A549 treated with AZD9567 at 1 μM for 4 hours (cell line): ENCODE measurements around the gene MPEG1. TPM values are rescaled to one million over a fixed set of nuclear protein-coding genes. Genes with fewer than 3 reads are reported as not detected.

Experiments
- total RNA-seq: library from RNA; stranded (reverse); fragments of 200-300 nt; extraction: Qiagen RNA extraction; gene quantifications from 5 replicates; pipeline ENCODE4 v1.2.3, GENCODE V29; 2022; ENCODE audit not compliant: insufficient read depth

The MPEG1 gene, protein sequence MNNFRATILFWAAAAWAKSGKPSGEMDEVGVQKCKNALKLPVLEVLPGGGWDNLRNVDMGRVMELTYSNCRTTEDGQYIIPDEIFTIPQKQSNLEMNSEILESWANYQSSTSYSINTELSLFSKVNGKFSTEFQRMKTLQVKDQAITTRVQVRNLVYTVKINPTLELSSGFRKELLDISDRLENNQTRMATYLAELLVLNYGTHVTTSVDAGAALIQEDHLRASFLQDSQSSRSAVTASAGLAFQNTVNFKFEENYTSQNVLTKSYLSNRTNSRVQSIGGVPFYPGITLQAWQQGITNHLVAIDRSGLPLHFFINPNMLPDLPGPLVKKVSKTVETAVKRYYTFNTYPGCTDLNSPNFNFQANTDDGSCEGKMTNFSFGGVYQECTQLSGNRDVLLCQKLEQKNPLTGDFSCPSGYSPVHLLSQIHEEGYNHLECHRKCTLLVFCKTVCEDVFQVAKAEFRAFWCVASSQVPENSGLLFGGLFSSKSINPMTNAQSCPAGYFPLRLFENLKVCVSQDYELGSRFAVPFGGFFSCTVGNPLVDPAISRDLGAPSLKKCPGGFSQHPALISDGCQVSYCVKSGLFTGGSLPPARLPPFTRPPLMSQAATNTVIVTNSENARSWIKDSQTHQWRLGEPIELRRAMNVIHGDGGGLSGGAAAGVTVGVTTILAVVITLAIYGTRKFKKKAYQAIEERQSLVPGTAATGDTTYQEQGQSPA
- not detected in 5 replicates for total RNA-seq

DNA sequence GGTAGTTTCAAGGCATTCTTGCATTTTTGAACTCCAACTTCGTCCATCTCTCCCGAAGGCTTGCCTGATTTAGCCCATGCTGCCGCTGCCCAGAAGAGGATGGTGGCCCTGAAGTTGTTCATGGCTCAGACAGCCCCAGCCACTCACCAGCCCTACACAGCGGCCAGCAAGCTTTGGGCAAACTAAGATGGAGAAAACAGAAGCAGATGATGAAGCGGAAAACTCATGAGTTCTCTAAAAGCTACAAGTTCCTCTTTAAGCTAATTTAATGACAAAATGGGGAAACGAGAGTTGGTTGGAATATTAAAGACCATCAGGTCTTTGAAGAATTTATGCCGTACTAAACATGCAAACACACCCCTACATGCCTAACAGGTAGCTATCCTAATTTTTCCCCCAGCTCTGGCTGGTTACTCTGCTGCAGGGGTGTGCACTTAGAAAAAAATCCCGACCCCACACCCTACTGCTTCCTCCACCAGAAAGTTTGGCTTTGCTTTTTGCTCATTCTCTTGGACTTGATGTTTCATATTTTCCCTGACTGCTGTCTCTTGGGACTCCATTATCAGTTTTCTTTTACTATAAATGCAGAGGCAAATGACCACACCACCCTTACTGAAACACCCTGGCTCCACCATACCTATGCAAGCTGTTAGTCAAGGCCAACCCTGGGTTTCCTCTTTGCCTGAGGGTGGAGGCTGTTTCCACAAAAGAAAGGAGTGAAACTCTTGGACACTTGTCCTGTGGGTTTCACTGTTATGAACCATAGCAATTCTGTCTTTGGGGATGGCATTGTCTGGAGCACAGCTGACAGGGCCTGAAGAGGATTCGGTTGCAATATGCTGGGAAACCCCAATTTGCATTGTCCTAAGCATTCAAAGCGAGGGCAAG, at the start of gene MPEG1:
Gene MPEG1 (minus strand): TSS at position 184 of the 888 bp plus-strand sequence. CDS start 62 bp downstream, at position 122.

DNA sequence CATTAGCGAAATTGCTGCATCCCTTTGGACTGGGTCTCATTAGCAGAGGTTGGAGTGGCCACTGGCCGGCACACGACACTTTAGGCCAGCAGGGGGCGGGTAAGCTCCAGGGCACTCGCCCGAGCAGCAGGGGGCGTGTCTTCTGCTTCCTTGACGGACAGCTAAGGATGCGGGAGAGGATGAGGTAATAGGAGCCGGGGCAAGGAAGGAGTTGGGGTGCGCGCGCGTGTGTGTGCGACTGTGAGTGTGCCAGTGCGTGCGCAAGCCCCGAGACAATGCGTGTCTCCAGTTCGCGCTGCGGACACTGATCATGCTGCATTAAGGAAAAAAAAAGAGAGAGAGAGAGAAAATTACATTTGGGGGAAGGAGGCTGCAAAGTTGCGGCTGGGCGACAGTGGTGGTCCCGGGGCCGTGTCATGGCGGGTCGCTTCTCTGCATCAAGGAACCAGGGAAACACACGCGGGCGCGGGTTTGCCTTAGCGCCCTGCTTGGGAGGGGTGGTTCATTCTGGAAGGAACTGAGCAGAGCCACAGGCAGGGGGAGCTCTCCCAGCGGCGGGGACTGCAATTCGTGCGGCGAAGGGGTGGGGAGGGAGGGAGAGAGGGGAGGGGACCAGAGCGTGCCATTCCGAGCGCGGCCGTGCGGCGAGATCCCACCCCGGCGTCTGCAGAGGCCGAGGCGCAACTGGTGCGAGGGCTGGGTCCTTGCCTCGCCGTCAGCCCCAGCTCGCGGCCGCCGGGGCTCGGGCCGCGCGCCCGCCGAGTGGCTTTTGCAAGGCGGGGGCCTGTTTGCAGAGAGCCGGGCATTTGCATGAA, 41.0 kb downstream of the MPEG1 start, which contains the start of gene DTX4:
Gene DTX4 (plus strand): TSS at position 625 of the 815 bp plus-strand sequence. CDS start 464 bp downstream, outside the sequence.

Other genes starting within 250 kb of the MPEG1 start
- not detected in 5 replicates for gene GLYATL1B, start 126.6 kb downstream of the MPEG1 start, total RNA-seq
- 7.5 to 8.0 TPM (median 7.8 TPM) in 5 replicates for gene FAM111B, start 105.7 kb downstream of the MPEG1 start, total RNA-seq
- gene FAM111A, start 70.1 kb downstream of the MPEG1 start, total RNA-seq: 7.1 to 18.0 TPM (median 7.8 TPM) in 5 replicates
- gene DTX4, start 40.8 kb downstream of the MPEG1 start, total RNA-seq: 3.2 to 4.8 TPM (median 4.1 TPM) in 5 replicates
- not detected in 5 replicates for gene OR5AN1, start 146.0 kb upstream of the MPEG1 start, total RNA-seq
- not detected in 5 replicates for gene OR5A2, start 213.5 kb upstream of the MPEG1 start, total RNA-seq
- gene OR5A1, start 223.5 kb upstream of the MPEG1 start, total RNA-seq: not detected in 5 replicates
- gene OR4D6, start 244.0 kb upstream of the MPEG1 start, total RNA-seq: not detected in 5 replicates